Right atrium auricular region (tissue), 2 donors: Measurements from ENCODE around the gene MAML2. TPM values are rescaled to one million over a fixed set of nuclear protein-coding genes. Genes with fewer than 3 reads are reported as not detected.

ENCODE experiments used
- DNase-seq: peaks from one replicate; pipeline ENCODE4 v3.0.0-alpha.2; 2019; ENCODE audit warnings: low spot score
- H3K27ac ChIP-seq, 2 donors: fragments of 200-600 bp; sonication (generic); 1 replicate in 1 of 2; 2 replicates in 1 of 2; pipeline ENCODE4 v1.5.1; 2016 to 2019
- H3K27me3 ChIP-seq, 2 donors: fragments of 200-600 bp; sonication (generic); one replicate each; pipeline versions ENCODE4 v1.5.1 to v1.6.0; 2017 to 2019
- H3K36me3 ChIP-seq: fragments of 200-600 bp; sonication (generic); one replicate; pipeline ENCODE4 v1.5.1; 2016
- H3K4me1 ChIP-seq, 2 donors: fragments of 200-600 bp; sonication (generic); one replicate each; pipeline versions ENCODE4 v1.5.1 to v1.6.0; 2017 to 2019
- H3K4me3 ChIP-seq, 2 donors: fragments of 200-600 bp; sonication (generic); 1 replicate in 1 of 2; 2 replicates in 1 of 2; pipeline ENCODE4 v1.5.1; 2017 to 2019; ENCODE audit warnings: mild to moderate bottlenecking in 1 of 2, moderate library complexity in 1 of 2
- H3K9me3 ChIP-seq, 2 donors: fragments of 200-600 bp; sonication (generic); one replicate each; pipeline ENCODE4 v1.5.1; 2019
- CTCF ChIP-seq, 2 donors: fragments of 200-600 bp; sonication (generic); IDR thresholded peaks; one replicate each; pipeline ENCODE4 v1.5.1; 2019; ENCODE audit warnings: antibody characterized with exemption in 2 of 2
- total RNA-seq, 2 donors: library from RNA; depleted of rRNA; stranded (reverse); fragments of >200 nt; gene quantifications; one replicate each; pipeline ENCODE4 v1.1.0, GENCODE V29; 2016

MAML2 gene
- total RNA-seq, 2 donors from 2014 or later: 7.6 to 16.6 TPM

- H3K4me1 ChIP-seq: peaks cover 0 to 34% of the 10 kb centered on the region in 2 donors
- no peak overlapping the region for H3K27ac ChIP-seq
- DNase-seq: no peak
- no peaks in the 10 kb centered on the region for H3K27me3 ChIP-seq
- TF ChIP-seq CTCF (IDR thresholded peaks at IDR 0.05): no peak
- H3K36me3 ChIP-seq: no peaks in the 10 kb centered on the region
- H3K9me3 ChIP-seq: no peaks in the 10 kb centered on the region
- H3K4me3 ChIP-seq: no peak overlapping the region
Measured at GRCh38 chr11:96130061-96130620, 212.9 kb downstream of the MAML2 start.

GRCh38 chr11:96127596-96127959 lies 215.4 kb downstream of the MAML2 start:
- no peak for TF ChIP-seq CTCF (IDR thresholded peaks at IDR 0.05)
- no peak for DNase-seq
- Histone ChIP-seq H3K4me1 (peaks cover 0 to 22% of the 10 kb centered on the region in 2 donors), H3K27me3 (no peaks in the 10 kb centered on the region), H3K9me3 (no peaks in the 10 kb centered on the region), H3K4me3 (no peak overlapping the region), H3K36me3 (no peaks in the 10 kb centered on the region), H3K27ac (no peak overlapping the region)

GRCh38 chr11:96126917-96127595 lies 215.9 kb downstream of the MAML2 start:
- DNase-seq: no peak
- TF ChIP-seq CTCF (IDR thresholded peaks at IDR 0.05): no peak
- no peaks in the 10 kb centered on the region for H3K27me3 ChIP-seq
- H3K36me3 ChIP-seq: no peaks in the 10 kb centered on the region
- H3K4me3 ChIP-seq: no peak overlapping the region
- no peak overlapping the region for H3K27ac ChIP-seq
- peaks cover 0 to 22% of the 10 kb centered on the region in 2 donors for H3K4me1 ChIP-seq
- H3K9me3 ChIP-seq: no peaks in the 10 kb centered on the region

- Histone ChIP-seq H3K27ac (no peak overlapping the region), H3K4me3 (no peak overlapping the region), H3K4me1 (peaks cover 0 to 22% of the 10 kb centered on the region in 2 donors), H3K9me3 (no peaks in the 10 kb centered on the region), H3K36me3 (no peaks in the 10 kb centered on the region), H3K27me3 (no peaks in the 10 kb centered on the region)
- TF ChIP-seq CTCF (IDR thresholded peaks at IDR 0.05): no peak
- no peak for DNase-seq
Measured at GRCh38 chr11:96125400-96125799, 217.6 kb downstream of the MAML2 start.

GRCh38 chr11:96124155-96124554 lies 218.8 kb downstream of the MAML2 start:
- no peaks in the 10 kb centered on the region for H3K36me3 ChIP-seq
- no peaks in the 10 kb centered on the region for H3K9me3 ChIP-seq
- H3K4me3 ChIP-seq: no peak overlapping the region
- H3K27ac ChIP-seq: no peak overlapping the region
- peaks cover 0 to 16% of the 10 kb centered on the region in 2 donors for H3K4me1 ChIP-seq
- DNase-seq: no peak
- no peaks in the 10 kb centered on the region for H3K27me3 ChIP-seq
- no peak for TF ChIP-seq CTCF (IDR thresholded peaks at IDR 0.05)

GRCh38 chr11:96123301-96123700 lies 219.7 kb downstream of the MAML2 start:
- TF ChIP-seq CTCF (IDR thresholded peaks at IDR 0.05): no peak
- Histone ChIP-seq H3K4me1 (peaks cover 0 to 16% of the 10 kb centered on the region in 2 donors), H3K27ac (no peak overlapping the region)

More at GRCh38 chr11:96123301-96123700, 219.7 kb downstream of the MAML2 start:
- H3K4me3 ChIP-seq: no peak overlapping the region
- DNase-seq: no peak
- no peaks in the 10 kb centered on the region for H3K27me3 ChIP-seq
- no peaks in the 10 kb centered on the region for H3K9me3 ChIP-seq
- H3K36me3 ChIP-seq: no peaks in the 10 kb centered on the region
